Measurements from ENCODE around the gene PRKACA.
A peak's percentile ranks its signal among the peaks of the same experiment; 100 is the strongest.

PRKACA gene

GRCh38 chr19:14081797-14082674, 35.5 kb downstream of the PRKACA start:
- TF ChIP-seq POLR2AphosphoS5 (IDR thresholded peaks at IDR 0.05; ENCODE audit: low read depth) (no peak), GABPA (IDR thresholded peaks at IDR 0.05; ENCODE audit: low read depth) (no peak), SPI1 (IDR thresholded peaks at IDR 0.05; ENCODE audit: borderline replicate concordance, low read depth) (no peak), REST (IDR thresholded peaks at IDR 0.05; ENCODE audit: insufficient replicate concordance, low read depth) (no peak), CTCF (IDR thresholded peaks at IDR 0.05; ENCODE audit: insufficient read depth, low read length) (no peak)
- DNase-seq (ENCODE audit: low read depth in 1 of 2, low spot score in 1 of 2) = no peak
- H3K27ac ChIP-seq (replicated peaks) = peak overlapping the region; percentile 56
- H3K27me3 ChIP-seq (ENCODE audit: insufficient read depth, poor library complexity, severe bottlenecking) = no peaks in the 10 kb centered on the region
- peak overlapping the region; percentile 54 for H3K4me3 ChIP-seq (replicated peaks; ENCODE audit: insufficient read depth, low read length)

- no peak for TF ChIP-seq CTCF (IDR thresholded peaks at IDR 0.05; ENCODE audit: insufficient read depth, low read length)
- peak; percentile 96 for TF ChIP-seq GABPA (IDR thresholded peaks at IDR 0.05; ENCODE audit: low read depth)
- TF ChIP-seq REST (IDR thresholded peaks at IDR 0.05; ENCODE audit: insufficient replicate concordance, low read depth) = peak; percentile 27
- peak; percentile 97 for TF ChIP-seq SPI1 (IDR thresholded peaks at IDR 0.05; ENCODE audit: borderline replicate concordance, low read depth)
- peak overlapping the region; percentile 70 for H3K27ac ChIP-seq (replicated peaks)
- no peaks in the 10 kb centered on the region for H3K27me3 ChIP-seq (ENCODE audit: insufficient read depth, poor library complexity, severe bottlenecking)
- peak; percentile 97 to 99 for DNase-seq (ENCODE audit: low read depth in 1 of 2, low spot score in 1 of 2)
- peak overlapping the region; percentile 61 for H3K4me3 ChIP-seq (replicated peaks; ENCODE audit: insufficient read depth, low read length)
Measured at GRCh38 chr19:14080887-14081796, 36.4 kb downstream of the PRKACA start.

GRCh38 chr19:14078411-14078810, 39.2 kb downstream of the PRKACA start:
- no peak overlapping the region for H3K27ac ChIP-seq (replicated peaks)
- DNase-seq (ENCODE audit: low read depth in 1 of 2, low spot score in 1 of 2) = no peak

More at GRCh38 chr19:14078411-14078810, 39.2 kb downstream of the PRKACA start:
- TF ChIP-seq GABPA (IDR thresholded peaks at IDR 0.05; ENCODE audit: low read depth) (no peak), SPI1 (IDR thresholded peaks at IDR 0.05; ENCODE audit: borderline replicate concordance, low read depth) (no peak), REST (IDR thresholded peaks at IDR 0.05; ENCODE audit: insufficient replicate concordance, low read depth) (no peak), POLR2AphosphoS5 (IDR thresholded peaks at IDR 0.05; ENCODE audit: low read depth) (no peak)
- no peaks in the 10 kb centered on the region for H3K27me3 ChIP-seq (ENCODE audit: insufficient read depth, poor library complexity, severe bottlenecking)
- no peak overlapping the region for H3K4me3 ChIP-seq (replicated peaks; ENCODE audit: insufficient read depth, low read length)

Measured in HL-60 (cell line).